ENCODE measurements around the gene CUL2.

DNA sequence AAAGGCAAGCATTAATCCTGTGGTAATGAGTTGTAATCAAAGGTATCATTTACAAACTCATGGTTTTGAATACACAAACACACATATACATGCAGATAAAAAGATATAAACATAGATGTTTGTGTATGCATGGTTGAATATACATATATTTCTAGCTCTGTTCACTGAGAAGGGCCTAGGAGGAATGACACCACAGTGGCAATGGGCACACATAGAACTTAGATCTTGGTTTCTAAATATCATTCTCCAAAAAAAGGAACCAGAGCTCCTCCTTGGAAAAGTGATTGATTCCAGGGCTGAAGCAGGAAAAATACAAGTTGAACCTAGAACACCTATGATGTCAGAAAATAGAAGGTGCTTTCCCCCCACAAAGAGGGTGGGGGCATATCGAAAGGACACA is 6.9 kb downstream of the CUL2 start:
- TF ChIP-seq POLR2A (IDR thresholded peaks at IDR 0.05; ENCODE audit: low read length) (no peak), GATA1 (IDR thresholded peaks at IDR 0.05; ENCODE audit: low read depth, low read length) (no peak)
